Kidney (tissue), 14 donors: Measurements from ENCODE around the gene ATP6V1G3. TPM values are rescaled to one million over a fixed set of nuclear protein-coding genes. Genes with fewer than 3 reads are reported as not detected.

Source experiments
- DNase-seq, 5 donors: peaks; one replicate each; pipeline ENCODE4 v3.0.0-alpha.2; 2013 to 2020
- FAIRE-seq: peaks from 2 replicates; lab custom pipeline; 2012; peaks lifted over from hg19 to GRCh38; lab: Jason Lieb, UNC
- H3K27ac ChIP-seq, 2 donors: one replicate each; pipeline ENCODE4 v1.7.0; 2013; ENCODE audit warnings: low read depth in 2 of 2, low read length in 2 of 2, inconsistent platforms in 1 of 2
- H3K27me3 ChIP-seq: one replicate; pipeline ENCODE4 v1.7.1; 2013; ENCODE audit warnings: low read length, inconsistent platforms; ENCODE audit not compliant: control insufficient read depth, insufficient read depth
- H3K36me3 ChIP-seq, 3 donors: one replicate each; pipeline versions ENCODE4 v1.7.0 to v1.7.1; 2013; ENCODE audit warnings: low read length in 3 of 3, control low read depth in 1 of 3, inconsistent platforms in 1 of 3; ENCODE audit not compliant: insufficient read depth in 3 of 3, control insufficient read depth in 2 of 3
- H3K4me1 ChIP-seq, 3 donors: one replicate each; pipeline versions ENCODE4 v1.7.0 to v1.7.1; 2013; ENCODE audit warnings: low read length in 3 of 3, inconsistent platforms in 1 of 3, low read depth in 1 of 3; ENCODE audit not compliant: control insufficient read depth in 2 of 3, insufficient read depth in 2 of 3
- H3K4me3 ChIP-seq, 3 donors: one replicate each; pipeline versions ENCODE4 v1.7.0 to v1.8.1; 2013; ENCODE audit warnings: low read length in 3 of 3, control low read depth in 1 of 3, inconsistent platforms in 1 of 3
- H3K9ac ChIP-seq, 3 donors: one replicate each; pipeline versions ENCODE4 v1.7.0 to v1.7.1; 2013; ENCODE audit warnings: low read length in 3 of 3, control low read depth in 1 of 3, inconsistent platforms in 1 of 3
- H3K9me3 ChIP-seq, 3 donors: one replicate each; pipeline versions ENCODE4 v1.7.0 to v1.7.1; 2013; ENCODE audit warnings: low read length in 3 of 3, control low read depth in 1 of 3, inconsistent platforms in 1 of 3; ENCODE audit not compliant: control insufficient read depth in 2 of 3, insufficient read depth in 1 of 3
- intact Hi-C: fragments of 100-400 bp; cut with DNase I; formaldehyde crosslinking; loops from one replicate; pipeline ENCODE4 v1.11.1; 2022
- polyA plus RNA-seq: library from polyadenylated mRNA; stranded (reverse); fragments of 350-450 nt; fragmentation: Illumina TruSeq; extraction: RNeasy Lipid Tissue Mini Kit (QIAGEN cat#74804); gene quantifications from one replicate; pipeline ENCODE4 v1.2.3, GENCODE V29; 2014; ENCODE audit warnings: low read depth, low replicate concordance; ENCODE audit not compliant: insufficient read depth
- total RNA-seq: library from RNA; stranded (reverse); fragmentation: NEBNext Ultra II Directional; extraction: Animal tissue kit (Norgen Biotek cat#: 25700); gene quantifications from one replicate; pipeline ENCODE4 v1.2.1, GENCODE V29; 2021
- TF ChIP-seq, protein P1 (sequence below): IDR thresholded peaks from 3 replicates; pipeline ENCODE4 v1.5.1; 2012; ENCODE audit warnings: mild to moderate bottlenecking, moderate library complexity, borderline replicate concordance; ENCODE audit not compliant: insufficient read depth; ENCODE audit errors: extremely low read depth
- donor health status: control.
- donor health status: control.
- donor health status: control.
- donor health status: control.
- donor health status: control.
- donor health status: DM: yes; HTN: yes; CAD: no.
- donor health status: Normal renal cell carcinoma (clear cell type).

The ATP6V1G3 gene
- total and polyA plus RNA-seq, 2 donors from 2014 or later = 1.9 to 102 TPM

DNA sequence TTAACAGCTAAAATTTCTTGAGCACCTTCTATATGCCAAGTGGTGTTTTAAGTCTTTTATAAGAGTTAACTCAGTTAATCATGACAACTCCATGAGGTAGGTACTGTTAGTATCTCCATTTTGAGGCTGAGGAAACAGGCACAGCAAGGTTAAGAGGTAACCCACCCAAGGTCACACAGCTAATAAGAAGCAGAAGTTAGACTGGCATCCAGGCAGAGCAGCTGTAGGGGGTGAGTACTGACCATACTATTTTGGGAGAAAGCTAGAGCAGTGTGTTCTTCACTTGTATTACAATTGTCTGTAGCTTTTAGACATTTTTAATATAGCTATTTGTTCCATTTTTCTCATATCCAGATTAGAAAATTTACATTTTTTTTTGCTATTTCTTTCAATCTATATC is 4.8 kb downstream of the ATP6V1G3 start:
- H3K9ac ChIP-seq = no peak overlapping the region
- FAIRE-seq (no peak), DNase-seq (no peak)
- TF ChIP-seq, protein P1, sequence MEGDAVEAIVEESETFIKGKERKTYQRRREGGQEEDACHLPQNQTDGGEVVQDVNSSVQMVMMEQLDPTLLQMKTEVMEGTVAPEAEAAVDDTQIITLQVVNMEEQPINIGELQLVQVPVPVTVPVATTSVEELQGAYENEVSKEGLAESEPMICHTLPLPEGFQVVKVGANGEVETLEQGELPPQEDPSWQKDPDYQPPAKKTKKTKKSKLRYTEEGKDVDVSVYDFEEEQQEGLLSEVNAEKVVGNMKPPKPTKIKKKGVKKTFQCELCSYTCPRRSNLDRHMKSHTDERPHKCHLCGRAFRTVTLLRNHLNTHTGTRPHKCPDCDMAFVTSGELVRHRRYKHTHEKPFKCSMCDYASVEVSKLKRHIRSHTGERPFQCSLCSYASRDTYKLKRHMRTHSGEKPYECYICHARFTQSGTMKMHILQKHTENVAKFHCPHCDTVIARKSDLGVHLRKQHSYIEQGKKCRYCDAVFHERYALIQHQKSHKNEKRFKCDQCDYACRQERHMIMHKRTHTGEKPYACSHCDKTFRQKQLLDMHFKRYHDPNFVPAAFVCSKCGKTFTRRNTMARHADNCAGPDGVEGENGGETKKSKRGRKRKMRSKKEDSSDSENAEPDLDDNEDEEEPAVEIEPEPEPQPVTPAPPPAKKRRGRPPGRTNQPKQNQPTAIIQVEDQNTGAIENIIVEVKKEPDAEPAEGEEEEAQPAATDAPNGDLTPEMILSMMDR = no peak
- H3K27me3 ChIP-seq = no peaks in the 10 kb centered on the region
- H3K36me3 ChIP-seq = no peaks in the 10 kb centered on the region
- peaks cover 0 to 2% (median 0%) of the 10 kb centered on the region in 3 donors for H3K4me1 ChIP-seq
- H3K27ac ChIP-seq = no peak overlapping the region
- no peaks in the 10 kb centered on the region for H3K9me3 ChIP-seq
- H3K4me3 ChIP-seq = no peak overlapping the region
- intact Hi-C loops = no loop called here

DNA sequence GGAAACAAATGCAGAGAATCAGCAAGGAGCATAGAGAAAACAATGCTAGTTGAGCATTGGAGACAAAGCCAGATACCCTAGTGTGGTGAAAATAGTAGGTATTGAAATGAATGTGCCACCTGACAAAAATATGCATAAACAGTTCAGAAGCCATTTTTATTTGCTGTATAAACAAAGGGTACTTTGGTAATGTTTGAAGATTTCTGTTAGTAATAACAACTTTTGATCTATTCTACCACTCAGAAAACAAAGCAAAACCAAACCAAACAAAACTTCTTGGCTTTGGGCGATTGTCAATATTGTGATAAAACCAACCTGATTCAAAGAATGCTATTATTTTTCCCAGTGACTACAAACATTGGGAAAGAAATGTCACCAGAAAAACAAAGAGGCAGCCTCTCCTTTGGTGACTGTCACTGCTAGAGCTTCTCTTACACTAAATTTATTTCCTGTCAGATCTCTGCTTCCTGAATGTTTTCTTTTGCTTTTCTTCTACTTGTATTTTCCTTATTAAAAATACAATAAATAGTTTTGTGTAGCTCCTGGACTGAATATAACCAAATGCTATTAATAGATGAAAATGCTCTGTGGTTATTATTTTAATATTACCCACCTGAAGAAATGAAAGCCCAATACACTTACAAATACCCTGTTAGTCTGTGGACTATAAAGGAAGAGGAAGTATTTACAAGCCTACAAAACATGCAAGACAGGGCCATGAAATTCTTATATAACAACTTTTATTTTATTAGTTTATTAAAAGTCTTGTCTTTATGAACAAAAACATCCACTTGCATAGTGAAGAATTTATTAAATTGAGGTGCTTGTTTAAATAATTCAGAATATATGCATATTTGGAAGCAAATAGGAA is 5.7 kb downstream of the ATP6V1G3 start:
- no peak for DNase-seq
- no peak overlapping the region for H3K4me3 ChIP-seq
- FAIRE-seq = no peak
- intact Hi-C loops = no loop called here
- no peaks in the 10 kb centered on the region for H3K9me3 ChIP-seq
- H3K36me3 ChIP-seq = no peaks in the 10 kb centered on the region
- H3K27me3 ChIP-seq = no peaks in the 10 kb centered on the region
- H3K4me1 ChIP-seq = peaks cover 0 to 2% (median 0%) of the 10 kb centered on the region in 3 donors
- TF ChIP-seq, protein P1 = no peak
- no peak overlapping the region for H3K9ac ChIP-seq
- H3K27ac ChIP-seq = no peak overlapping the region

DNA sequence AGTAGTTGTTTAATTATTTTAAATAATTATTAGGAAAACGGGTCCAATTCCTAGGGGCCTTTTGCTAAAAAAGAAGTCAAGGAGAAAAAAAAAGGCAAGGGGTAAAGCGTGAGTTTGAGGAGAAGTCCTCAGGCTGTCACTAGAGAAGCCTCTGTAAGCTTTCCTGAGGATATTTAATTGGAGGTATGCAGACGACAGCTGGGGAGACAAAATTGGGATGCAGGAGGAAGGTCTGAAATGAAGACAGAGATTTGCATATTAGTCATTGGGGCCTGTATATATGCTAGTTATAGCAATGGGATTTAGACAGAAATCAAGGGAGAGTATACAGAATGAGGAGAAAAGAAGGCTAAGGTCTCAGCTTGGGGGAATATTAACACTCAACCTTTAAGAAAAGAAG is 8.6 kb downstream of the ATP6V1G3 start:
- DNase-seq (no peak), FAIRE-seq (no peak)
- intact Hi-C loops = no loop called here
- Histone ChIP-seq H3K36me3 (no peaks in the 10 kb centered on the region), H3K9ac (no peak overlapping the region), H3K9me3 (no peaks in the 10 kb centered on the region), H3K4me3 (no peak overlapping the region), H3K4me1 (peaks cover 0 to 2% (median 0%) of the 10 kb centered on the region in 3 donors), H3K27me3 (no peaks in the 10 kb centered on the region), H3K27ac (no peak overlapping the region)
- TF ChIP-seq, protein P1 = no peak
